HG03457 (cell line): ENCODE data around the gene BHLHA15.

ENCODE experiments used
- ATAC-seq: cut with Tn5 transposase; IDR thresholded peaks from one replicate; pipeline ENCODE4 v1.9.1; 2021; ENCODE audit warnings: moderate number of reproducible peaks; ENCODE audit not compliant: unreplicated experiment

Gene BHLHA15

DNA sequence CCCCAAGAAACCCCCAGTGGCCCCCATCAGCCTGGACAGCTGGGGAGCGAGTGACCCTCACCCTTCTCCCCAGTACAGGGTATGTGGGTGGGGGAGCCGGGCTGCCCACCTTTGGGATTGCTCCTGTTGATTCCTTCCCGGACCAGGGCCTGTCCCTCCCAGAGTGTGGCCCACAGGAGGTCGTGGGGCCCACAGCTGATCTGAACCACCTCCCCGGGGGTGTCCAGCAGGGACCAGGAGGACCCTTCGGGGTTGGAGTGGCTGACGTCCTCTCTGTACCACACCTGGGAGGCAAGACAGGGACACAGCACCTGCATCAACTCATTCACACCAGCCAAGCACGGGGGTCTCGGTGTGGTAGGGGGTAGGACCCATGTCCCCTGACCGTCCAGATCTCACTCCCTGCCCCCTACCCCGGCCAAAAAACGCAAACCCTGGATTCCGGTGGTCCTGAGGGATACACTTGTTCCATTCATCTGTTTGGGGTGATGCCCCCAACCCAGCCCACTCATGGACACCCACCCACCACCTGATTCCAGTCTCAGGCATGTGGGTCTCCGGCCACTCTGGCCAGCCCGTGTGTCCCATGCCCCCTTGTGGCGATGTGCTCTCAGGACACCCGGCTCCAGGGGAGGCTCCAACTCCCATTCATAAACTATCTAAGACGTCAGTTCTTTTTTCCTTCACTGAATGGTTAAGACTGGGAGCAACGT is 29.9 kb downstream of the BHLHA15 start:
- no peak for ATAC-seq

GRCh38 chr7:98241674-98242241 is 30.5 kb downstream of the BHLHA15 start:
- ATAC-seq = no peak

DNA sequence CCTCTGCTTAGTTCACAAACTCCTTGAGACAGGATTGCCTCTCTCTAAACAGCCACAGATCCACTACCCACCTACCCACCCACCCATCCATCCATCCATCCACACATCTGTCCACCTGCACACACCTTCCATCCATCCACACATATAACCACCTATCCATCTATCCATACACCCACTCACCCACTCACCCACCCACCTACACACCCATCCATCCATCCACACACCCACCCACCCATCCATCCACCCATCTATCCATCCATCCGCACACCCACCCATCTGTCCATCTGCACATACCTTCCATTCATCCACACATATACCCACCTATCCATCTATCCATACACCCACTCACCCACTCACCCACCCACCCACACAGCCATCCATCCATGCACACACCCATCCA is 31.1 kb downstream of the BHLHA15 start:
- no peak for ATAC-seq

DNA sequence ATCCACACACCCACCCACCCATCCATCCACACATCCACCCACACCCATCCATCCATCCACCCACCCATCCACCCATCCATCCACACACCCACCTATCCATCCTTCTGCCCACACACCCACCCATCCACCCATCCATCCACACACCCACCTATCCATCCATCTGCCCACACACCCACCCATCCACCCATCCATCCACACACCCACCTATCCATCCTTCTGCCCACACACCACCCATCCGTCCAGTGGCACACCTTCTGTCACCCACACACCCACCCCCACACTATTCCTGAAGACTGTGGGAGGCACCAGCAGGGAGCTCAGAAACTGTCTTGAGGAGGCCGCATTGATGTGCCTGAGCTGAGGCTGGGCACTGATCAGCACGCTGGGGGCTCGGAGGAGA is 31.7 kb downstream of the BHLHA15 start:
- no peak for ATAC-seq

DNA sequence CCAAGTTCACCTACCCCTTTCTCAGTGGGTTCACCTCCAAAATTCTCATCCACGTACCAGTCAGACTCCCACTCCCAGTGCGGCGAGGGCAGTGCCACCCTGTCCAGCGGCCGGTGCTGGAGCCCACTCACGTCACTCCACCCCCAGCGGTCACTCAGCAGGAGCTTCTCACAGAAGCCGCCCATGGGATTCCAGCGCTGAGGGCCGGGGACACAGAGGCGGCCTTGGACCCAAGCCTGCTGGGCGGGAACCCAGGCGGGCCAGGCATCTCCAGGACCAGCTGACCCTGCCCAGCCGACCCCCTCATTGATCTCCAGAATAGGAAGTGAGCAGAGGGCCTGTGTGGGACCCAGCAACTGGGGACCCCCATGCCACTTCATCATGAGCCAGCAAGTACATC is 33.6 kb downstream of the BHLHA15 start:
- ATAC-seq = no peak

- no peak for ATAC-seq
Observed at GRCh38 chr7:98248156-98248555, 36.9 kb downstream of the BHLHA15 start.

DNA sequence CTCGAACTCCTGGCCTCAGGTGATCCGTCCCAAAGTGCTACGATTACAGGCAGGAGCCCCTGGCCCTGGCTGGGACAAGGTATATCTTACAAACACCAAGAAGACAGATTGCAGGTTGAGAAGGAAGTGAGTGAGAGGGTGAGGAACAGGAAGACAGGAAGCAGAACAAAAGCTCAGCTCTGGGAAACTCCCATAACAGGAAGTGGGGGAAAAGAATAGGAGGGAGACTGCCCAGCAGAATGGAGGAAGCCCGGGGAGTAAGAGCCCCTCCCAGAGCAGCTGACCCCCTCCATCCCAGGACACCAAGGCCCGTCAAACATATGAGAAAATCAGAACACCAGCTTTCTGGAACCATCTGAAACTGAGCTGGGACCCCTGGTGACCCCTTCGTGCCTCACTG is 37.9 kb downstream of the BHLHA15 start:
- ATAC-seq = no peak

DNA sequence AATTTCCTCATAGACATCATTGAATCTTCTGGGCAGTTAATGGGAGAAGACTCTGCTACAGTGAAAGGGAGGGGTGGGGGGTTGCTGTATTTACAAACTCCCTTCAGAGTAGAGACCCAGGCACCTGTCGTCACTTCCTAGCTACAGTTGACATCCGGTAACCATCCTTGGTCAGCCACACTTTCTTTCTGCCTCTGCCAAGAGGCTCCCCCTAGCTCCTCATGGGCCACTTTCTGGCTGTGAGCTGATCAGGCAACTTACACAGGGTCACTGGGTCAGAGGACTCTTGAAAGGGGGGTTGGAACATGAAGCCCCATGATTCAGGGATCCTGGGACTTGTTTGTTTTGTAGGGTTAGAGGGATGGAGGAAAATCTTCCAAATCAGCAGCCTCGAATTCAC is 39.5 kb downstream of the BHLHA15 start:
- no peak for ATAC-seq

DNA sequence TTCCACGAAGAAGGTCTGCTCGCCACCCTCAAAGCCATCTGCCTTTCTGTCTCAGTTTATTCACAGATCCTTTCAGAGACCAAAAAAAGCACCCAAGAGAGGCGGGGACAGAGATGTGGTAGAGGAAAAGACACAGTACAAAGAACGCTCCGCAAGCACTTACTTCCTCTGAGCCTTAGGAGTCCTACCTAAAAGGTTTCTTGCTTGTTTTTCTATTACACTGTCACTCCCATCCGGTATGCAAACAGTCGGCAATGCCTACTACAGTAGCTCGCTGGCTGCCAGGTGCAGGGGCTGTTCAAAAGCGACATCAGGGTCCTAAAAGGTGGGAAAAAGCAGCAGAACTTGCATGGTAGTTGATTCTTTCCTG is 40.0 kb downstream of the BHLHA15 start:
- no peak for ATAC-seq

DNA sequence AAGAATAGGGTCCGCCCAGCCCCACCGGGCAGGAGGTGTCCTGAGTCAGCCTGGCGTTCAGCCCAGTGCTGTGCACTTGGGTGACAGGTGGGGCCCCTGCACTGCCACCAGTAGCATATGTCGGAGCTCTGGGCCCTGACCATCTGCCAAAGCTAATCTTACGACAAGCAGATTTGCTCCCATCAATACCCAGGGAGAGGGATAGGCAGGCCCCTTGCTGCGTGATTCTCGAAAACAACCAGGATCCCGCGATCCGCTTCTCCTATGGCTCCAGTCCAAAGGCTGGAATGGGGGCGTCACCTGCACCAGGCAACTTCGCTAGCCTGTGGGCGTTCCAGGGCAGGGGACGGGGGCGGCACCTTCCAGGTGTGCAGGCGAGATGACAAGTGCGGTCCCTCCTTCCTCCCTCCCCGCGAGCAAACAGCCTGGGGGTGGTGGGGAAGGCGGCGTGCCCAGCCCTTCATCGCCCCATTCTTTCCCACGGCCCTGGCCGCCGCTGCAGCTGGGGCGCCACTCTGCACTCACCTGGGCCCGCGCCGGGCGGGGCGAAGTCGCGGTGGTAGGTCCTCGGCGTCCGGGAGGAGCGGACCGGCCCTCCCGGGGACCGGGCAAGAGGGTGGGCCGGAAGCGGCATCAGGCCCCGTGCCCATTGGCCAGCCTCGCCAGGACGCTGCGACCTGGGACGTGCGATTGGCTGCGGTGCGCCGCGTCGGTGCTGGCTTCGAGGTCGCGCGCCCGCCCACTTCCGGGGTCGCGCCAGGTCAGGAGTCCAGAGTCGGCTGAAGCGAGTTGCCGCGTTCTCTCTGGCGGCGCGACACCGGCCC is 40.6 kb downstream of the BHLHA15 start, which contains the start of gene TECPR1:
Gene TECPR1, minus strand, starts transcription at position 632 of the 824 bp plus-strand sequence. CDS start 6,086 bp downstream, outside the sequence.
- ATAC-seq = peak; percentile 97

GRCh38 chr7:98252425-98253054 is 41.3 kb downstream of the BHLHA15 start:
- no peak for ATAC-seq

GRCh38 chr7:98254516-98254915 is 43.3 kb downstream of the BHLHA15 start:
- no peak for ATAC-seq

GRCh38 chr7:98254951-98255610 is 43.8 kb downstream of the BHLHA15 start:
- no peak for ATAC-seq

DNA sequence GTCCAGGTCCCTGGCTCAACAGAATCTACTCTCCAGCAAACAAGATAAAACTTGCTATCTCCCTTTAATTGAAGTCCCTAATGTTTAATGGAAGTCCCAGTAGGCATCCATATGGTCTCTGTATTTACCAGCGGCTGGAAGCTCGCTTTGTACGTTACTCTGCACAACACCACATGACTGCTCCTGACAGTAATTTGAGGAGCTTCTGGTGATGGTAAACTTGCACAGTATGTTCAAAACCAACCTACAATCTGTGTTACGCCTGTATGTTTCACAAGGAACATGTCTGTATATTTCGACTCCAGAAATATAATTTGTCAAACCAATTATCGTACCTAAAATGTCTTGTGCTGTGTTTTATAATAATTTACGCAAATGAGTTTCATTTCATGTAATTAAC is 45.2 kb downstream of the BHLHA15 start:
- no peak for ATAC-seq

DNA sequence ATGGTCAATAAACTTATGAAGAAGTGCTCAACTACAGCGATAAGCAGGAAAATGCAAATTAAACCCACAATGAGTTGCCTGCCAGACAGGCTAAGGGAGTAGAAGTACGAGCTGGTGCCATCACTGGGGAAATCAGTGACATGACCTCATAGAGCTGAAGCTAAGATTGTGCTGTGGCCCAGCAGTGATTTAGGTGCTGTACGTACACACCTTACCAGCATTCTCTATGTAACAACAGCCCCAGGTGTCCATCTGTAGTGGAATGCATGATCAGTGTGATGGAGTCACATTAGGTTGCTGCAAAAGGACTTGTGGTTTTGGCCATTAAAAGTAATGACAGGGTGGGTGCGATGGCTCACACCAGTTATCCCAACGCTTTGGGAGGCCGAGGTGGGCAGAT is 46.5 kb downstream of the BHLHA15 start:
- ATAC-seq = no peak
